Natural killer cell (primary cell): ENCODE results near the gene HTR6. TPM values are rescaled to one million over a fixed set of nuclear protein-coding genes. Genes with fewer than 3 reads are reported as not detected.

Experiments
- ATAC-seq, 3 donors: fragments of 150-1000 bp in 2 of 3; fragments of 200-7000 bp in 1 of 3; cut with Tn5 transposase; 1 replicate in 1 of 3; 2 replicates in 2 of 3; pipeline ENCODE4 v1.10.0; 2021; ENCODE audit warnings: mild to moderate bottlenecking in 2 of 3, moderate library complexity in 2 of 3
- DNase-seq, 2 donors: peaks; one replicate each; pipeline versions ENCODE4 v3.0.0 to v3.0.0-alpha.2; 2013 to 2021; ENCODE audit warnings: mixed read lengths in 1 of 2
- H3K27ac ChIP-seq: one replicate; pipeline ENCODE4 v1.5.1; 2013; ENCODE audit warnings: mild to moderate bottlenecking, low read length
- H3K27me3 ChIP-seq: one replicate; pipeline ENCODE4 v1.6.1; 2013; ENCODE audit warnings: low read length; ENCODE audit not compliant: control insufficient read depth, insufficient read depth
- H3K36me3 ChIP-seq: one replicate; pipeline ENCODE4 v1.6.1; 2013; ENCODE audit warnings: low read length; ENCODE audit not compliant: control insufficient read depth, insufficient read depth
- H3K4me1 ChIP-seq: one replicate; pipeline ENCODE4 v1.6.1; 2013; ENCODE audit warnings: low read length; ENCODE audit not compliant: control insufficient read depth, insufficient read depth
- H3K4me3 ChIP-seq: one replicate; pipeline ENCODE4 v1.5.1; 2013; ENCODE audit warnings: low read length
- H3K9me3 ChIP-seq: one replicate; pipeline ENCODE4 v1.6.1; 2013; ENCODE audit warnings: low read length; ENCODE audit not compliant: control insufficient read depth, insufficient read depth
- H3K27ac Mint-ChIP-seq, 2 donors: one replicate each; pipeline ENCODE4 v1.8.0; 2022; ENCODE audit warnings: mild to moderate bottlenecking in 2 of 2, mixed read lengths in 2 of 2, moderate library complexity in 1 of 2
- H3K27me3 Mint-ChIP-seq, 2 donors: one replicate each; pipeline ENCODE4 v1.8.0; 2022; ENCODE audit warnings: low read depth in 2 of 2, mixed read lengths in 2 of 2
- H3K36me3 Mint-ChIP-seq: one replicate; pipeline ENCODE4 v1.8.0; 2022; ENCODE audit warnings: mixed read lengths
- H3K4me1 Mint-ChIP-seq, 2 donors: one replicate each; pipeline ENCODE4 v1.8.0; 2022; ENCODE audit warnings: mixed read lengths in 2 of 2
- H3K4me3 Mint-ChIP-seq: one replicate; pipeline ENCODE4 v1.8.0; 2022; ENCODE audit warnings: mild to moderate bottlenecking, moderate library complexity, mixed read lengths
- H3K9me3 Mint-ChIP-seq, 2 donors: one replicate each; pipeline ENCODE4 v1.8.0; 2022; ENCODE audit warnings: mixed read lengths in 2 of 2
- CTCF ChIP-seq: fragments of 200-600 bp; IDR thresholded peaks from one replicate; pipeline ENCODE4 v1.8.0; 2022; ENCODE audit warnings: antibody characterized with exemption
- whole genome bisulfite sequencing: methylation state at CpG from one replicate; pipeline ENCODE4 v1.1.7; 2013; ENCODE audit warnings: missing lambda C conversion rate; ENCODE audit not compliant: insufficient coverage; 5-methylcytosine and 5-hydroxymethylcytosine counted together
- intact Hi-C: fragments of 100-400 bp; cut with micrococcal nuclease; formaldehyde crosslinking; loops from one replicate; pipeline ENCODE4 v1.14.2; 2022
- total RNA-seq, 4 donors: library from RNA; stranded (reverse); fragments of 120-200 nt in 1 of 4; gene quantifications; one replicate each; pipeline versions ENCODE4 v1.2.3 to v1.2.4, GENCODE V29; 2013 to 2022

Gene HTR6
- total RNA-seq, 3 donors from 2014 or later (not counting 1 experiment from before 2014, with no cell fraction given), result 0.18 TPM; not detected in 2

GRCh38 chr1:19698181-19698580, 33.5 kb downstream of the HTR6 start:
- no peaks in the 10 kb centered on the region for H3K9me3 Mint-ChIP-seq
- Histone ChIP-seq H3K27me3 (no peaks in the 10 kb centered on the region), H3K4me3 (no peak overlapping the region), H3K4me1 (no peaks in the 10 kb centered on the region), H3K9me3 (no peaks in the 10 kb centered on the region), H3K27ac (no peak overlapping the region), H3K36me3 (peaks cover 10% of the 10 kb centered on the region)
- no peak overlapping the region for H3K27ac Mint-ChIP-seq
- no peaks in the 10 kb centered on the region for H3K4me1 Mint-ChIP-seq
- ATAC-seq (no peak), DNase-seq (no peak)
- no peak for TF ChIP-seq CTCF
- WGBS, result 75% methylated on average over 4 of the region's 4 CpGs
- H3K4me3 Mint-ChIP-seq, result no peak overlapping the region
- H3K36me3 Mint-ChIP-seq, result no peaks in the 10 kb centered on the region
- H3K27me3 Mint-ChIP-seq, result no peaks in the 10 kb centered on the region
- intact Hi-C loops, result no loop called here

GRCh38 chr1:19700079-19700777, 35.6 kb downstream of the HTR6 start:
- Mint-ChIP-seq H3K27me3 (no peaks in the 10 kb centered on the region), H3K9me3 (no peaks in the 10 kb centered on the region), H3K27ac (peak overlapping the region in 1 of 2 donors; percentile 58), H3K36me3 (no peaks in the 10 kb centered on the region), H3K4me1 (peaks cover 0 to 5% of the 10 kb centered on the region in 2 donors), H3K4me3 (no peak overlapping the region)
- H3K4me1 ChIP-seq, result peaks cover 8% of the 10 kb centered on the region
- intact Hi-C loops, result no loop called here
- WGBS, result 95% methylated on average over 14 of the region's 14 CpGs
- DNase-seq, result no peak
- H3K36me3 ChIP-seq, result peaks cover 4% of the 10 kb centered on the region
- no peak overlapping the region for H3K4me3 ChIP-seq
- TF ChIP-seq CTCF, result no peak
- ATAC-seq, result no peak
- H3K27me3 ChIP-seq, result no peaks in the 10 kb centered on the region
- no peak overlapping the region for H3K27ac ChIP-seq
- no peaks in the 10 kb centered on the region for H3K9me3 ChIP-seq

- H3K36me3 Mint-ChIP-seq, result no peaks in the 10 kb centered on the region
- H3K4me1 Mint-ChIP-seq, result peaks cover 0 to 5% of the 10 kb centered on the region in 2 donors
- H3K27ac ChIP-seq, result no peak overlapping the region
- intact Hi-C loops, result no loop called here
- H3K4me3 Mint-ChIP-seq, result no peak overlapping the region
- H3K9me3 Mint-ChIP-seq, result no peaks in the 10 kb centered on the region
- no peak for DNase-seq
- WGBS, result 96% methylated on average over 3 of the region's 3 CpGs
- peaks cover 8% of the 10 kb centered on the region for H3K4me1 ChIP-seq
- H3K36me3 ChIP-seq, result peaks cover 4% of the 10 kb centered on the region
- no peaks in the 10 kb centered on the region for H3K9me3 ChIP-seq
- H3K4me3 ChIP-seq, result no peak overlapping the region
- H3K27me3 ChIP-seq, result no peaks in the 10 kb centered on the region
- no peak for ATAC-seq
- H3K27ac Mint-ChIP-seq, result no peak overlapping the region
- H3K27me3 Mint-ChIP-seq, result no peaks in the 10 kb centered on the region
- TF ChIP-seq CTCF, result no peak
Measured at GRCh38 chr1:19703280-19703679, 38.6 kb downstream of the HTR6 start.
